NCI-H1694 (cell line): ENCODE results near the gene IRF1.
"Not testable (repeated sequence)": the region's sequence is repeated elsewhere in the genome, so short reads cannot be mapped to it uniquely, and the experiment has no call there.

Experiments
- DNase-seq: peaks from one replicate; lab custom pipeline; 2025; lab: John Stamatoyannopoulos, UW

IRF1 gene

GRCh38 chr5:132438267-132438645 lies 52.3 kb downstream of the IRF1 start:
- DNase-seq = not testable (repeated sequence)

GRCh38 chr5:132437604-132438266 lies 52.8 kb downstream of the IRF1 start:
- no peak for DNase-seq

- no peak for DNase-seq
Measured at GRCh38 chr5:132436936-132437335, 53.6 kb downstream of the IRF1 start.

- no peak for DNase-seq
Measured at GRCh38 chr5:132435886-132436285, 54.7 kb downstream of the IRF1 start.

- no peak for DNase-seq
Measured at GRCh38 chr5:132435447-132435846, 55.1 kb downstream of the IRF1 start.

GRCh38 chr5:132434416-132435286 lies 55.9 kb downstream of the IRF1 start:
- no peak for DNase-seq

GRCh38 chr5:132433141-132433540 lies 57.4 kb downstream of the IRF1 start:
- DNase-seq = no peak

GRCh38 chr5:132431632-132432031 lies 58.9 kb downstream of the IRF1 start:
- DNase-seq = no peak
